Coronary artery (tissue), 2 donors: ENCODE data around the gene GABRG3.

Experiments used
- DNase-seq: peaks from one replicate; pipeline ENCODE4 v3.0.0-alpha.2; 2017; ENCODE audit warnings: low spot score
- H3K27ac ChIP-seq, 2 donors: fragments of 200-600 bp; sonication (generic); one replicate each; pipeline ENCODE4 v1.5.1; 2016 to 2019
- H3K4me3 ChIP-seq: fragments of 200-600 bp; sonication (generic); 2 replicates; pipeline ENCODE4 v1.5.1; 2016; ENCODE audit warnings: mild to moderate bottlenecking, moderate library complexity
- TF ChIP-seq, protein P1 (sequence below): fragments of 200-600 bp; sonication (generic); IDR thresholded peaks from one replicate; pipeline ENCODE4 v1.5.1; 2019; ENCODE audit warnings: antibody characterized with exemption

Gene GABRG3

GRCh38 chr15:26970712-26971210 lies at the start of gene GABRG3:
Gene GABRG3, plus strand, starts transcription at chr15:26971181.
- TF ChIP-seq, protein P1, sequence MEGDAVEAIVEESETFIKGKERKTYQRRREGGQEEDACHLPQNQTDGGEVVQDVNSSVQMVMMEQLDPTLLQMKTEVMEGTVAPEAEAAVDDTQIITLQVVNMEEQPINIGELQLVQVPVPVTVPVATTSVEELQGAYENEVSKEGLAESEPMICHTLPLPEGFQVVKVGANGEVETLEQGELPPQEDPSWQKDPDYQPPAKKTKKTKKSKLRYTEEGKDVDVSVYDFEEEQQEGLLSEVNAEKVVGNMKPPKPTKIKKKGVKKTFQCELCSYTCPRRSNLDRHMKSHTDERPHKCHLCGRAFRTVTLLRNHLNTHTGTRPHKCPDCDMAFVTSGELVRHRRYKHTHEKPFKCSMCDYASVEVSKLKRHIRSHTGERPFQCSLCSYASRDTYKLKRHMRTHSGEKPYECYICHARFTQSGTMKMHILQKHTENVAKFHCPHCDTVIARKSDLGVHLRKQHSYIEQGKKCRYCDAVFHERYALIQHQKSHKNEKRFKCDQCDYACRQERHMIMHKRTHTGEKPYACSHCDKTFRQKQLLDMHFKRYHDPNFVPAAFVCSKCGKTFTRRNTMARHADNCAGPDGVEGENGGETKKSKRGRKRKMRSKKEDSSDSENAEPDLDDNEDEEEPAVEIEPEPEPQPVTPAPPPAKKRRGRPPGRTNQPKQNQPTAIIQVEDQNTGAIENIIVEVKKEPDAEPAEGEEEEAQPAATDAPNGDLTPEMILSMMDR = no peak
- no peak within 1 kb of the TSS for H3K27ac ChIP-seq
- H3K4me3 ChIP-seq = no peak within 1 kb of the TSS
- DNase-seq = no peak

DNA sequence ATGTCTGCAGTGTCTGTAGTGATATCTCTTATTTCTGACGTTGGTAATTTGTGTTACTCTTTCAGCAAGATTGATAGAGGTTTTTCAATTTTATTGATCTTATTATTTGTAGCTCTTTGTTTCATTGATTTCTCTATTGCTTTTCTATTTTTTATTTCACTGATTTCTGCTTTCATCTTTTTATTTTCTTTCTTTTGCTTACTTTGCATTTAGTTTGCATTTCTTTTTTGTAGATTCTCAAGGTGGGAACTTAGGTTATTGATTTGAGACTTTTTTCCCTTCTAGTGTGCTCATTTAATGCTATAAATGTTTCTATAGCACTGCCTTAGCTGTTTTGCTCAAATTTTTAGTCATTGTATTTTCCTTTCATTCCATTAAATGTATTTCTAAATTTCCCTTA lies 49.5 kb upstream of the GABRG3 start:
- TF ChIP-seq, protein P1 = no peak
- Histone ChIP-seq H3K27ac (no peak overlapping the region), H3K4me3 (no peak overlapping the region)
- no peak for DNase-seq

DNA sequence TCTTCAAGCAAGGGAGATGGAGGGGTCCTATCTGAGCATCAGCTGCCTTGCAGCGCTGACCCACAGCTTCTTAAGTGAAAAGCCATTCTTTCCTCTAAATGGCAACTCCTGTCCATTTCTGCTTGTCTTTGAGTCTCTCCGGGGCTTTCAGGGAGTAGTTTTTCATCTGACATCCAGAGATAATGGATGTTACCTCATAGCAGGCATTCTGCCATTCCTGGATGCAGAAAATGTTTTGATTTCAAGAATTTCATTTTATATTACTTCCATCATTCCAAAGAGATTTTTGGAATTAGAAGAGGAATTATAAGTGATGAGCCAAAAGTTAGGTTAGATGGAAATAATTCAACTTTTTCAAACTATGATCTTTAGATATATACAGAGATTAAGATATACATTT lies 44.9 kb upstream of the GABRG3 start:
- DNase-seq = no peak
- no peak overlapping the region for H3K27ac ChIP-seq
- TF ChIP-seq, protein P1 = no peak

GRCh38 chr15:26928051-26928450 lies 42.9 kb upstream of the GABRG3 start:
- TF ChIP-seq, protein P1 = no peak
- Histone ChIP-seq H3K4me3 (no peak overlapping the region), H3K27ac (no peak overlapping the region)
- DNase-seq = no peak

More for the DNA sequence above, 44.9 kb upstream of the GABRG3 start:
- no peak overlapping the region for H3K4me3 ChIP-seq

DNA sequence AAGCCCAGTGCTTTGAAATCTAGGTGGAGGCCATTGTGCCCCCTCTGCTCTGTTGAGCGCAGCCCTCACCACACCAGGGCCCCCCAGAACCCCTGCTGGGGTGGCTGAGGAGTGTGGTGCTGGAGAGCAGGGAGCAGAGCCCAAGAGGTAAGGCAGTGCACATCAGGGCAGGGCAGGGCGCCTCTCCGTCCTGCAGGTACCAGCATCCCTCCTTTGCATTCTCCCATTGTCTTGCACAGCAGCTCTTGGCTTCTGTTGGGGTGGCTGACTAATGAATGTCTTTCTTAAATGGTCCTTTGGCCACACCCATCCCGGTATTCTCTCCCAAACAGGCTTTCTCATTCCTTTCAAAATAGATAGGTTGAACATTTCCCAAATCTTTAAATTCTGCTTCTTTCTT lies 41.4 kb upstream of the GABRG3 start:
- Histone ChIP-seq H3K4me3 (no peak overlapping the region), H3K27ac (no peak overlapping the region)
- TF ChIP-seq, protein P1 = no peak
- no peak for DNase-seq

DNA sequence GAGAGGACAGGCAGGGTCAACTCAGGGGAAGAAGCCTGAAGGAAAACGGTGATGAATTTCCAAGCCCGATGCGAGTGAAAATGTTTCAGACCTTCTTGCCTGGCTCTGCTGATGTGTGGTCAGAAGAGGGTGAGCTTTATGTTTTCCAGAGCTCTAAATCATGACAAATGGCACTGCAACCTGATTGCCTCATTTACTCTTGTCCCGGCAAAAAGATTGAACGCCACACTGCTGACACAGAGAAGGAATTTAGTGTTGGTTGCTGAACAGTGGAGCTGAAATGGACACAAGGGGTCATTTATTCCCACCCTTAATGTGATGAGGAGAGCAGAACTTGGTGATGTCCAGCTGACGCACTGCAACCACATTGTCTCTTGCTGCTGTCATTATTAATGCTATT lies 36.1 kb upstream of the GABRG3 start:
- no peak overlapping the region for H3K4me3 ChIP-seq
- TF ChIP-seq, protein P1 = no peak
- DNase-seq = no peak
- H3K27ac ChIP-seq = no peak overlapping the region

GRCh38 chr15:26935322-26935721 lies 35.7 kb upstream of the GABRG3 start:
- H3K4me3 ChIP-seq = no peak overlapping the region
- DNase-seq = no peak
- TF ChIP-seq, protein P1 = no peak
- H3K27ac ChIP-seq = no peak overlapping the region
